CD4-positive, alpha-beta T cell treated with Interleukin-15 for 4 hours (primary cell): Measurements from ENCODE around the gene FMNL2.
"Not testable (repeated sequence)": the region's sequence is repeated elsewhere in the genome, so short reads cannot be mapped to it uniquely, and the experiment has no call there.

Experiments
- DNase-seq: peaks from one replicate; pipeline ENCODE4 v3.0.0-alpha.2; 2020; ENCODE audit warnings: low spot score

FMNL2 gene

GRCh38 chr2:152335016-152335725 lies at the start of gene FMNL2:
Gene FMNL2 (plus strand): TSS chr2:152335174.
- peak; percentile 3 for DNase-seq

- DNase-seq, result no peak
Observed at GRCh38 chr2:152292991-152293390, 42.0 kb upstream of the FMNL2 start.

GRCh38 chr2:152297715-152298114 lies 37.3 kb upstream of the FMNL2 start:
- no peak for DNase-seq

- no peak for DNase-seq
Observed at GRCh38 chr2:152298754-152299153, 36.2 kb upstream of the FMNL2 start.

- DNase-seq, result no peak
Observed at GRCh38 chr2:152301131-152301530, 33.8 kb upstream of the FMNL2 start.

- DNase-seq, result no peak
Observed at GRCh38 chr2:152303951-152304350, 31.0 kb upstream of the FMNL2 start.

GRCh38 chr2:152304836-152305235 lies 30.1 kb upstream of the FMNL2 start:
- DNase-seq, result no peak

GRCh38 chr2:152307863-152308262 lies 27.1 kb upstream of the FMNL2 start:
- DNase-seq, result no peak

GRCh38 chr2:152309352-152310214 lies 25.4 kb upstream of the FMNL2 start:
- DNase-seq, result no peak

GRCh38 chr2:152319822-152320570 lies 15.0 kb upstream of the FMNL2 start:
- DNase-seq, result no peak

GRCh38 chr2:152320814-152321213 lies 14.2 kb upstream of the FMNL2 start:
- no peak for DNase-seq

GRCh38 chr2:152322222-152322621 lies 12.8 kb upstream of the FMNL2 start:
- no peak for DNase-seq

GRCh38 chr2:152325126-152325525 lies 9.8 kb upstream of the FMNL2 start:
- not testable (repeated sequence) for DNase-seq

- DNase-seq, result no peak
Observed at GRCh38 chr2:152326710-152327109, 8.3 kb upstream of the FMNL2 start.

GRCh38 chr2:152328013-152328412 lies 7.0 kb upstream of the FMNL2 start:
- DNase-seq, result no peak

GRCh38 chr2:152330235-152330866 lies 4.6 kb upstream of the FMNL2 start:
- DNase-seq, result no peak

GRCh38 chr2:152334701-152335015 lies 316 bp upstream of the FMNL2 start:
- no peak for DNase-seq

GRCh38 chr2:152335726-152336118 lies 748 bp downstream of the FMNL2 start:
- DNase-seq, result no peak

- DNase-seq, result no peak
Observed at GRCh38 chr2:152336119-152336853, 1.3 kb downstream of the FMNL2 start.

GRCh38 chr2:152336854-152337510 lies 2.0 kb downstream of the FMNL2 start:
- no peak for DNase-seq

- DNase-seq, result no peak
Observed at GRCh38 chr2:152337511-152337903, 2.5 kb downstream of the FMNL2 start.
